Kidney (tissue), 14 donors: ENCODE measurements around the gene BBS2. TPM values are rescaled to one million over a fixed set of nuclear protein-coding genes. Genes with fewer than 3 reads are reported as not detected.

Experiments used
- DNase-seq, 5 donors: peaks; one replicate each; pipeline ENCODE4 v3.0.0-alpha.2; 2013 to 2020
- FAIRE-seq: peaks from 2 replicates; lab custom pipeline; 2012; peaks lifted over from hg19 to GRCh38; lab: Jason Lieb, UNC
- H3K27ac ChIP-seq, 2 donors: one replicate each; pipeline ENCODE4 v1.7.0; 2013; ENCODE audit warnings: low read depth in 2 of 2, low read length in 2 of 2, inconsistent platforms in 1 of 2
- H3K27me3 ChIP-seq: one replicate; pipeline ENCODE4 v1.7.1; 2013; ENCODE audit warnings: low read length, inconsistent platforms; ENCODE audit not compliant: control insufficient read depth, insufficient read depth
- H3K36me3 ChIP-seq, 3 donors: one replicate each; pipeline versions ENCODE4 v1.7.0 to v1.7.1; 2013; ENCODE audit warnings: low read length in 3 of 3, control low read depth in 1 of 3, inconsistent platforms in 1 of 3; ENCODE audit not compliant: insufficient read depth in 3 of 3, control insufficient read depth in 2 of 3
- H3K4me1 ChIP-seq, 3 donors: one replicate each; pipeline versions ENCODE4 v1.7.0 to v1.7.1; 2013; ENCODE audit warnings: low read length in 3 of 3, inconsistent platforms in 1 of 3, low read depth in 1 of 3; ENCODE audit not compliant: control insufficient read depth in 2 of 3, insufficient read depth in 2 of 3
- H3K4me3 ChIP-seq, 3 donors: one replicate each; pipeline versions ENCODE4 v1.7.0 to v1.8.1; 2013; ENCODE audit warnings: low read length in 3 of 3, control low read depth in 1 of 3, inconsistent platforms in 1 of 3
- H3K9ac ChIP-seq, 3 donors: one replicate each; pipeline versions ENCODE4 v1.7.0 to v1.7.1; 2013; ENCODE audit warnings: low read length in 3 of 3, control low read depth in 1 of 3, inconsistent platforms in 1 of 3
- H3K9me3 ChIP-seq, 3 donors: one replicate each; pipeline versions ENCODE4 v1.7.0 to v1.7.1; 2013; ENCODE audit warnings: low read length in 3 of 3, control low read depth in 1 of 3, inconsistent platforms in 1 of 3; ENCODE audit not compliant: control insufficient read depth in 2 of 3, insufficient read depth in 1 of 3
- CTCF ChIP-seq: IDR thresholded peaks from 3 replicates; pipeline ENCODE4 v1.5.1; 2012; ENCODE audit warnings: mild to moderate bottlenecking, moderate library complexity, borderline replicate concordance; ENCODE audit not compliant: insufficient read depth; ENCODE audit errors: extremely low read depth
- intact Hi-C: fragments of 100-400 bp; cut with DNase I; formaldehyde crosslinking; loops from one replicate; pipeline ENCODE4 v1.11.1; 2022
- polyA plus RNA-seq: library from polyadenylated mRNA; stranded (reverse); fragments of 350-450 nt; fragmentation: Illumina TruSeq; extraction: RNeasy Lipid Tissue Mini Kit (QIAGEN cat#74804); gene quantifications from one replicate; pipeline ENCODE4 v1.2.3, GENCODE V29; 2014; ENCODE audit warnings: low read depth, low replicate concordance; ENCODE audit not compliant: insufficient read depth
- total RNA-seq: library from RNA; stranded (reverse); fragmentation: NEBNext Ultra II Directional; extraction: Animal tissue kit (Norgen Biotek cat#: 25700); gene quantifications from one replicate; pipeline ENCODE4 v1.2.1, GENCODE V29; 2021
- donor health status: control.
- donor health status: control.
- donor health status: control.
- donor health status: control.
- donor health status: control.
- donor health status: DM: yes; HTN: yes; CAD: no.
- donor health status: Normal renal cell carcinoma (clear cell type).

BBS2 gene
- total and polyA plus RNA-seq, 2 donors from 2014 or later, result 46.5 to 64.2 TPM

GRCh38 chr16:56438038-56438437, 81.8 kb downstream of the BBS2 start:
- intact Hi-C loops, result no loop called here
- Histone ChIP-seq H3K9me3 (no peaks in the 10 kb centered on the region), H3K9ac (no peak overlapping the region), H3K27me3 (no peaks in the 10 kb centered on the region), H3K36me3 (peaks cover 15 to 33% (median 28%) of the 10 kb centered on the region in 3 donors), H3K27ac (no peak overlapping the region), H3K4me3 (no peak overlapping the region), H3K4me1 (no peaks in the 10 kb centered on the region)
- FAIRE-seq, result no peak
- no peak for TF ChIP-seq CTCF
- DNase-seq, result no peak

- TF ChIP-seq CTCF, result no peak
- DNase-seq (no peak), FAIRE-seq (no peak)
- Histone ChIP-seq H3K4me1 (peaks cover 0 to under 1% (median 0%) of the 10 kb centered on the region in 3 donors), H3K4me3 (no peak overlapping the region), H3K9me3 (no peaks in the 10 kb centered on the region), H3K27me3 (no peaks in the 10 kb centered on the region), H3K27ac (no peak overlapping the region), H3K9ac (no peak overlapping the region), H3K36me3 (peaks cover 16 to 37% (median 26%) of the 10 kb centered on the region in 3 donors)
- intact Hi-C loops, result no loop called here
Measured at GRCh38 chr16:56436258-56436657, 83.6 kb downstream of the BBS2 start.

Other genes with a start within 250 kb of the BBS2 start
- 163 TPM for gene AMFR, start 94.5 kb downstream of the BBS2 start, total RNA-seq
- gene AMFR, start 94.5 kb downstream of the BBS2 start, polyA plus RNA-seq, result 143 TPM
- 117 TPM for gene NUDT21, start 68.7 kb downstream of the BBS2 start, total RNA-seq
- 47.1 TPM for gene NUDT21, start 68.7 kb downstream of the BBS2 start, polyA plus RNA-seq
- 39.4 TPM for gene OGFOD1, start 68.5 kb downstream of the BBS2 start, total RNA-seq
- 16.1 TPM for gene OGFOD1, start 68.5 kb downstream of the BBS2 start, polyA plus RNA-seq
- gene MT4, start 45.0 kb upstream of the BBS2 start, total RNA-seq, result not detected
- not detected for gene MT4, start 45.0 kb upstream of the BBS2 start, polyA plus RNA-seq
- not detected for gene MT3, start 69.5 kb upstream of the BBS2 start, total RNA-seq
- gene MT3, start 69.5 kb upstream of the BBS2 start, polyA plus RNA-seq, result 25.5 TPM
- 507 TPM for gene MT2A, start 88.6 kb upstream of the BBS2 start, total RNA-seq
- 315 TPM for gene MT2A, start 88.6 kb upstream of the BBS2 start, polyA plus RNA-seq
- 258 TPM for gene MT1E, start 105.8 kb upstream of the BBS2 start, total RNA-seq
- 191 TPM for gene MT1E, start 105.8 kb upstream of the BBS2 start, polyA plus RNA-seq
- 27.9 TPM for gene MT1M, start 112.6 kb upstream of the BBS2 start, total RNA-seq
- gene MT1M, start 112.6 kb upstream of the BBS2 start, polyA plus RNA-seq, result 15.3 TPM
- gene MT1A, start 118.6 kb upstream of the BBS2 start, total RNA-seq, result 19.8 TPM
- 3.1 TPM for gene MT1A, start 118.6 kb upstream of the BBS2 start, polyA plus RNA-seq
- not detected for gene MT1B, start 131.9 kb upstream of the BBS2 start, total RNA-seq
- not detected for gene MT1B, start 131.9 kb upstream of the BBS2 start, polyA plus RNA-seq
- 53.3 TPM for gene MT1F, start 137.9 kb upstream of the BBS2 start, total RNA-seq
- 312 TPM for gene MT1F, start 137.9 kb upstream of the BBS2 start, polyA plus RNA-seq
- gene MT1G, start 148.0 kb upstream of the BBS2 start, total RNA-seq, result 33.6 TPM
- 2,564 TPM for gene MT1G, start 148.0 kb upstream of the BBS2 start, polyA plus RNA-seq
- gene MT1H, start 149.8 kb upstream of the BBS2 start, total RNA-seq, result 4.4 TPM
- 606 TPM for gene MT1H, start 149.8 kb upstream of the BBS2 start, polyA plus RNA-seq
- gene MT1X, start 162.4 kb upstream of the BBS2 start, total RNA-seq, result 223 TPM
- 476 TPM for gene MT1X, start 162.4 kb upstream of the BBS2 start, polyA plus RNA-seq
- gene NUP93, start 210.1 kb upstream of the BBS2 start, total RNA-seq, result 48.8 TPM
- 34.8 TPM for gene NUP93, start 210.1 kb upstream of the BBS2 start, polyA plus RNA-seq